Stimulated activated CD8-positive, alpha-beta memory T cell treated with anti-CD3 and anti-CD28 coated beads, Interleukin-15, amount 100 ng/mL, for 1 hour (primary cell): Measurements from ENCODE around the gene SLC16A1.
"Not testable (repeated sequence)": the region's sequence is repeated elsewhere in the genome, so short reads cannot be mapped to it uniquely, and the experiment has no call there.

Source experiments
- DNase-seq: peaks from one replicate; pipeline ENCODE4 v3.0.0-alpha.2; 2020; ENCODE audit warnings: low read depth

Gene SLC16A1

GRCh38 chr1:112925015-112925414 lies 31.0 kb downstream of the SLC16A1 start:
- DNase-seq: no peak

- no peak for DNase-seq
Observed at GRCh38 chr1:112923959-112924349, 32.0 kb downstream of the SLC16A1 start.

GRCh38 chr1:112923234-112923958 lies 32.6 kb downstream of the SLC16A1 start:
- no peak for DNase-seq

- no peak for DNase-seq
Observed at GRCh38 chr1:112911506-112912220, 44.3 kb downstream of the SLC16A1 start.

GRCh38 chr1:112909847-112910246 lies 46.1 kb downstream of the SLC16A1 start:
- no peak for DNase-seq

GRCh38 chr1:112906150-112906698 lies 49.8 kb downstream of the SLC16A1 start:
- DNase-seq: no peak

GRCh38 chr1:112905395-112906149 lies 50.4 kb downstream of the SLC16A1 start:
- DNase-seq: no peak

GRCh38 chr1:112904831-112905261 lies 51.1 kb downstream of the SLC16A1 start:
- no peak for DNase-seq

GRCh38 chr1:112904071-112904830 lies 51.7 kb downstream of the SLC16A1 start:
- no peak for DNase-seq

GRCh38 chr1:112902221-112902620 lies 53.8 kb downstream of the SLC16A1 start:
- DNase-seq: no peak

GRCh38 chr1:112901387-112901786 lies 54.6 kb downstream of the SLC16A1 start:
- DNase-seq: no peak

- no peak for DNase-seq
Observed at GRCh38 chr1:112896783-112897182, 59.2 kb downstream of the SLC16A1 start.

- DNase-seq: no peak
Observed at GRCh38 chr1:112894561-112895011, 61.4 kb downstream of the SLC16A1 start.

- DNase-seq: no peak
Observed at GRCh38 chr1:112894010-112894292, 62.0 kb downstream of the SLC16A1 start.

- DNase-seq: no peak
Observed at GRCh38 chr1:112893288-112894009, 62.5 kb downstream of the SLC16A1 start.

GRCh38 chr1:112889906-112890305 lies 66.1 kb downstream of the SLC16A1 start:
- not testable (repeated sequence) for DNase-seq

- no peak for DNase-seq
Observed at GRCh38 chr1:112889052-112889768, 66.8 kb downstream of the SLC16A1 start.

- DNase-seq: no peak
Observed at GRCh38 chr1:112888630-112889029, 67.4 kb downstream of the SLC16A1 start.

- no peak for DNase-seq
Observed at GRCh38 chr1:112887599-112888283, 68.3 kb downstream of the SLC16A1 start.

GRCh38 chr1:112884996-112885395 lies 71.0 kb downstream of the SLC16A1 start:
- DNase-seq: not testable (repeated sequence)
